HK-2 (cell line): ENCODE measurements around the gene APOC3.

Experiments used
- DNase-seq: peaks from one replicate; pipeline ENCODE4 v3.0.0-alpha.2; 2018; ENCODE audit not compliant: unreplicated experiment

The APOC3 gene

GRCh38 chr11:116874251-116874650, 44.5 kb downstream of the APOC3 start:
- DNase-seq = no peak

- DNase-seq = no peak
These were observed 45.5 kb downstream of the APOC3 start for GRCh38 chr11:116875194-116875593.

GRCh38 chr11:116876656-116877055, 46.9 kb downstream of the APOC3 start:
- no peak for DNase-seq

- no peak for DNase-seq
These were observed 50.3 kb downstream of the APOC3 start for GRCh38 chr11:116879800-116880625.

- no peak for DNase-seq
These were observed 51.4 kb downstream of the APOC3 start for GRCh38 chr11:116881143-116881542.

- no peak for DNase-seq
These were observed 52.7 kb downstream of the APOC3 start for GRCh38 chr11:116882386-116882785.
